DMS 273 (cell line): ENCODE results near the gene NAIF1.
"Not testable (repeated sequence)": the region's sequence is repeated elsewhere in the genome, so short reads cannot be mapped to it uniquely, and the experiment has no call there.

ENCODE experiments used
- DNase-seq: peaks from one replicate; lab custom pipeline; 2025; ENCODE audit not compliant: unreplicated experiment; lab: John Stamatoyannopoulos, UW

Gene NAIF1

DNA sequence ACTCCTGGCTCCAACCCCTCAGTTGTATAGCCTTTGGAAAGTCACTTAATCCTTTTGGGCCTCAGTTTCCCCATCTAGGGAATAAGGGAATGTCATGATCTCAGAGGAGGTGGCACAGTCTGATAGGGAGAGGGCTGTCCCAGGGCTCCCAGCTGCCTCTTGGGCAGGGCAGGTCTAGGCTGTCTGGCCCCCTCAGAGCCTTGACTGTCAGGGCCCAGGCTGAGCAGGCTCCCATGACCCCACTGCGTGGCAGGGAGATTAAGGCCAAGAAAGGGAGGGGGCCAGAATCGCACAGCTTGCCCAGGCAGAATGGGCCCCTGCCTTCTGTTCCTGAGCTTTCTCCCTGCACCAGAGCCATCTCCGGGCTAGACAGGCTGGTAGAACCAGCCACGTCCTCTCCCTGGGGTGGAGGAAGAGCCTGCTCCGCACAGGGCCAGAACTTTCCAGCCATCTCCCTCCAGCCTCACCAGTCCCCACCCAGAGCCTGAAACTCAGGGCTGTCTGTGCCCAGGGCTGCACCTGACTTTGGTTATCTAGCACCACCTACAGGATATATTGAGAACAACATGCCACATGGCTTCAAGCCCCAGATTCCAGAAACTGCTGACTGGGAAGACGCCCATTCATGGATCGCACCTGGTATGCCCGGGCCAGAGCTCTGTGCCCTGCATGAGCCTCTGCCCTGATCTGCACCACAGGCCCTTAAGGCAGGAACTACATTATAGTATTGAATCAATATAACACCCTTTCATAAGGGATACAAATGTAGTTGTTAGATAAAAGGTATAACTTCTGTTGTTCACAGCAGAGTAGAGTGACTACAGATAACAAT lies 32.1 kb downstream of the NAIF1 start:
- DNase-seq: peak; percentile 87

GRCh38 chr9:128033609-128034008 lies 33.5 kb downstream of the NAIF1 start:
- DNase-seq: no peak

DNA sequence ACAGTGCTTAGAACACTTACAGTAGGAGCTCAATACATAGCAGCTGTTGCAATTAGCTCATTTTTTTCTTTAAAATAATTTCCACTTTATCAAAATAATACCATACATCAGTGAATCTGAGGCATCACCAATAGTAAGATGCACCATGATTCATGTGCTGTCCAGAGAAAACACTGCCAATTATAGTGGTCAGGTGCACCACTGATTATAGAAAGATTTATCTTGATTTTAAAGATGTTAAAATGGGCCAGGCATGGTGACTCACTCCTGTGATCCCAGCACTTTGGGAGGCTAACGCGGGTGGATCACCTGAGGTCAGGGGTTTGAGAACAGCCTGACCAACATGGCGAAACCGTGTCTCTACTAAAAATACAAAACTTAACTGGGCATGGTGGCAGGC lies 39.4 kb downstream of the NAIF1 start:
- no peak for DNase-seq

GRCh38 chr9:128026773-128027541 lies 40.2 kb downstream of the NAIF1 start:
- no peak for DNase-seq

GRCh38 chr9:128026255-128026772 lies 40.8 kb downstream of the NAIF1 start:
- DNase-seq: no peak

DNA sequence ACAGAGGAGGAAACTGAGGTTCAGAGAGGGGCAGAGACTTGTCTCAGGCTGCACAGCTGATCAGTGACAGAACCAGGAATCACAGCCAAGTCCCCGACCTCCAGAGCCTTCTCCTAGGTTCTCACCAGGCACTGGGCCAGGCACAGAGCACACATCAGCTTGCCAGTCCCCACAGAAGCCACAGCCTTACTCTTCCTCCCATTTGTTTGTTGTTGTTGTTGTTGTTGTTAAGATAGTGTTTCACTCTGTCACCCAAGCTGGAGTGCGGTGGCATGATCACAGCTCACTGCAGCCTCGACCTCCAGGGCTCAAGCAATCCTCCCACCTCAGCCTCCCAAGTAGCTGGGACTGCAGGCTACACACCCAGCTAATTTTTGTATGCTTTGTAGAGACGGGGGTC lies 41.4 kb downstream of the NAIF1 start:
- DNase-seq: no peak

DNA sequence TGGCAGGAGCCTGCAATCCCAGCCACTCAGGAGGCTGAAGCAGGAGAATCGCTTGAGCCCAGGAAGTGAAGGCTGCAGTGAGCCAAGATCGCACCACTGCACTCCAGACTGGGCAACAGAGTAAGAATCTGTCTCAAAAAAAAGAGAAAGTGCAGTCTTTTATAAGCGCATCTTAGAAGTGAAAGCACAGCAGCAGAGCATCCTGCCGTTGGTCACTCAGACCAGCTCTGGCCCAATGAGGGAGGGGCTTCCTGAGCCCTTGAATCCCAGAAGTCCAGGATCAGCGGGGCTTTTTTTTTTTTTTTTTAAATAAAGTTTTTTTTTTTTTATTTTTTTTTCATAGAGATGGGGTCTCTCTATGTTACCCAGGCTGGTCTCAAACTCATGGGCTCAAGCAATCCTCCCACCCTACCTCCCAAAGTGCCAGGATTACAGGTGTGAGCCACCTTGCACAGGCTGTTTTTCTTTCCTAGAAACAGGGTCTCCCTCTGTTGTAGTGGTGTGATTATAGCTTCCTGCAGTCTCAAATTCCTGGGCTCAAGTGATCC lies 42.3 kb downstream of the NAIF1 start:
- DNase-seq: no peak

DNA sequence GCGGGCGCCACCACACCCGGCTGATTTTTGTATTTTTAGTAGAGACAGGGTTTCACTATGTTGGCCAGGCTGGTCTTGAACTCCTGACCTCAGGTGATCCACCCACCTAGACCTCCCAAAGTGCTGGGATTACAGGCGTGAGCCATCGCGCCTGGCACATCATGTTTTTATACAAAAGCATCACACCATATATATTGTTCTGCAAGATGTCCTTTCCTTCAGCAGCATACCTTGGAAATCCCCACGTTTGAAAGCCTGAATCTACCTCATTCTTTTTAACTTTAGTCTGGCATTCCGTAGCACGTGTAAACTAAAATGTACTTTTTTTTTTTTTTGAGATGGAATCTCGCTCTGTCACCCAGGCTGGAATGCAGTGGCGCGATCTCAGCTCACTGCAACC lies 43.4 kb downstream of the NAIF1 start:
- not testable (repeated sequence) for DNase-seq

DNA sequence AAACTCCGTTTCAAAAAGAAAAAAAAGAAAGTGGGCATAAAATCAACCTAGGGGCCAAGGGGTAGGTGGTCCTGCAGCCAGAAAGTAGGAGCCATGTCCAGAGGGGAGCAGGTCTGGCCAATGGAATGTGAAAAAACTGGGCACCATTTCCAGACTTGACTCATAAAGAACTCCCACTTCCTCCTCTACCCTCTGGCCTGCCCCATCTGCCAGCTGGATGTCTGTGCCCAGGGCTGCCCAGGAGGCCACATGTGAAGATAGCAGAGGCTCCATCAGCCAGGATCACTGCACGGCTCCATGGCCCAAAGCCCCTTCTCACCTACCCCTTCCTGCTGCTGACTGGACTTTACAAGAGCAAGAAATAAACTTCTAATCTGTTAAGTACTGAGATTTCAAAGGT lies 44.2 kb downstream of the NAIF1 start:
- DNase-seq: peak; percentile 56

DNA sequence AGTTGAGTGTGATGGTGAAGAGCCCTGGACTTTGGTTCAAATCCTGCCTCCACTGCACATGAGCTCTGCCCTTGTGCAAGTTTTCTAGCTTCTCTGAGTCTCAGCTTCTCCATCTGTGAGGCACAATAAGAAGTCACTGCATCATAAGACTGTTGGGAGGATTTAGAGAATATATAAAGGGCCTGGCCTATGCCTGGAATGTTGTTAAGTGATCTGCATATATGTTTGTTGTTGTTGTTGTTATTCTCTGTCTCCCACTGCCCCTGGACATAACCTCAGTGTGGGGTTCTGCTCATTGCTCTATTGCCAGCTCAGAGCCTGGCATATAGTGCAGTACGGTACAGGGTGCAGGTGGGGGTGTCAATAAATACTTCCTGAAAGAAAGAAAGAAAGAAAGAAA lies 46.0 kb downstream of the NAIF1 start:
- DNase-seq: no peak

GRCh38 chr9:128020692-128021091 lies 46.4 kb downstream of the NAIF1 start:
- DNase-seq: peak; percentile 12

GRCh38 chr9:128015696-128016095 lies 51.4 kb downstream of the NAIF1 start:
- no peak for DNase-seq
